GM12878 (cell line): ENCODE data around the gene CCSER2.
A peak's percentile ranks its signal among the peaks of the same experiment; 100 is the strongest.

ENCODE experiments used
- CEBPB ChIP-seq, 2 experiments: fragments of 150-350 bp in 1 of 2; IDR thresholded peaks; 2 replicates each; pipeline ENCODE4 v1.6.1; 2012 to 2014; ENCODE audit warnings: low read depth in 2 of 2, low read length in 2 of 2, borderline replicate concordance in 1 of 2, inconsistent platforms in 1 of 2
- FOXK2 ChIP-seq: fragments of 450-650 bp; IDR thresholded peaks from 2 replicates; pipeline ENCODE4 v1.6.1; 2017; ENCODE audit warnings: mild to moderate bottlenecking, moderate library complexity
- IKZF1 ChIP-seq: fragments of 450-650 bp; conservative IDR thresholded peaks from 2 replicates; pipeline ENCODE4 v1.6.1; 2017; ENCODE audit warnings: antibody characterized with exemption, mild to moderate bottlenecking
- NR2F1 ChIP-seq: fragments of 450-650 bp; conservative IDR thresholded peaks from 2 replicates; pipeline ENCODE4 v1.6.1; 2017; ENCODE audit warnings: mild to moderate bottlenecking
- POLR2A ChIP-seq: IDR thresholded peaks from 2 replicates; pipeline ENCODE4 v1.6.1; 2011; ENCODE audit warnings: low read depth, mild to moderate bottlenecking, low read length
- SMAD1 ChIP-seq: fragments of 450-650 bp; IDR thresholded peaks from 2 replicates; pipeline ENCODE4 v1.6.1; 2018; ENCODE audit warnings: mild to moderate bottlenecking, low read depth; ENCODE audit not compliant: partially characterized antibody
- SRF ChIP-seq, 2 experiments: IDR thresholded peaks; 2 replicates each; pipeline ENCODE4 v1.6.1; 2011; ENCODE audit warnings: low read depth in 2 of 2, low read length in 2 of 2, mild to moderate bottlenecking in 1 of 2, moderate library complexity in 1 of 2
- SUZ12 ChIP-seq: fragments of 200-600 bp; sonication (generic); IDR thresholded peaks from one replicate; pipeline ENCODE4 v1.6.1; 2018; ENCODE audit warnings: antibody characterized with exemption, mild to moderate bottlenecking; ENCODE audit not compliant: unreplicated experiment
- TCF12 ChIP-seq: IDR thresholded peaks from 2 replicates; pipeline ENCODE4 v1.6.1; 2011; ENCODE audit warnings: low read depth, mild to moderate bottlenecking, low read length
- TCF7 ChIP-seq: IDR thresholded peaks from 2 replicates; pipeline ENCODE4 v1.6.1; 2014; ENCODE audit warnings: antibody characterized with exemption, borderline replicate concordance
- ZBTB4 ChIP-seq: fragments of 450-650 bp; formaldehyde crosslinking; IDR thresholded peaks from 2 replicates; pipeline ENCODE4 v1.4.0; 2022; ENCODE audit warnings: mild to moderate bottlenecking, moderate library complexity
- ZBTB40 ChIP-seq: fragments of 450-650 bp; IDR thresholded peaks from 2 replicates; pipeline ENCODE4 v1.6.1; 2016; ENCODE audit warnings: mild to moderate bottlenecking, moderate library complexity, borderline replicate concordance
- TF ChIP-seq, protein P1 (sequence below): IDR thresholded peaks from 2 replicates; pipeline ENCODE4 v1.6.1; 2012; ENCODE audit warnings: low read depth, low read length, improper control_type of control experiment

DNA sequence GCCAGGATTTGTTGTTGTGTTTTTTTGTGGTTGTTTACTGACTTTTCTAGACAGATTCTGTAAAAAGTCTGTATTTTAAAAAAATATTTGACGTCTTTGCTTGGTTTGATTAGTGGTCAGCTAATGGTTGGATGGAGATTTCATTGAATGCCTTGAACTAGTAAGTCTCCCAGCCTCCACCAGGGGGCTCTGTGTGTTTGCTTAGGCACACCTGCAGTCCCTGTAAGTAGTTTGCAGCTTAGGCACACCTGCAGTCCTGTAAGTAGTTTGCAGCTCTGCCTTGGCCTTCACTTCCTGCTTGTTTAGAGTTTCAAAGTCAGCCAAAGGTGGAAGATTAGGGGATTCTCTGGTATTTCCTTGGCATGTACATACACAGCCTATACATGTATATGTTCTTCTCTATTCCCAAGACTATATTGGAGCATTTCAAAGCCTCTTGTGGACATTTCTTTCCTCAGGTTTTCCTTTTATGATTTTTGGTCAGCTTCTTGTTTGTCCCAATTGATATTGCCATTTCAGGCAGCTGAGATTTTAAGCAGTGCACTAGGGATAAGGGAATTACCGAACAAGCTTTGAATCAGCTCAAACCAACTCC is 101.6 kb downstream of the CCSER2 start:
- TF ChIP-seq ZBTB40, result no peak
- TF ChIP-seq POLR2A, result no peak
- no peak for TF ChIP-seq IKZF1
- TF ChIP-seq SMAD1, result no peak
- TF ChIP-seq CEBPB (IDR thresholded peaks at IDR 0.05; ENCODE audit: borderline replicate concordance in 1 of 2, low read depth in 2 of 2, low read length in 2 of 2), result no peak
- TF ChIP-seq ZBTB4 (CRISPR knock-in tag), result no peak
- TF ChIP-seq SRF (IDR thresholded peaks at IDR 0.05; ENCODE audit: low read depth in 2 of 2, low read length in 2 of 2), result no peak
- TF ChIP-seq FOXK2, result no peak
- no peak for TF ChIP-seq TCF7
- no peak for TF ChIP-seq SUZ12
- TF ChIP-seq TCF12, result peak; percentile 60; the same call in 1 of the 2 replicates
- TF ChIP-seq, protein P1, sequence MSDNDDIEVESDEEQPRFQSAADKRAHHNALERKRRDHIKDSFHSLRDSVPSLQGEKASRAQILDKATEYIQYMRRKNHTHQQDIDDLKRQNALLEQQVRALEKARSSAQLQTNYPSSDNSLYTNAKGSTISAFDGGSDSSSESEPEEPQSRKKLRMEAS, result no peak
- no peak for TF ChIP-seq NR2F1
